Measurements from ENCODE around the gene RAB6A.

DNA sequence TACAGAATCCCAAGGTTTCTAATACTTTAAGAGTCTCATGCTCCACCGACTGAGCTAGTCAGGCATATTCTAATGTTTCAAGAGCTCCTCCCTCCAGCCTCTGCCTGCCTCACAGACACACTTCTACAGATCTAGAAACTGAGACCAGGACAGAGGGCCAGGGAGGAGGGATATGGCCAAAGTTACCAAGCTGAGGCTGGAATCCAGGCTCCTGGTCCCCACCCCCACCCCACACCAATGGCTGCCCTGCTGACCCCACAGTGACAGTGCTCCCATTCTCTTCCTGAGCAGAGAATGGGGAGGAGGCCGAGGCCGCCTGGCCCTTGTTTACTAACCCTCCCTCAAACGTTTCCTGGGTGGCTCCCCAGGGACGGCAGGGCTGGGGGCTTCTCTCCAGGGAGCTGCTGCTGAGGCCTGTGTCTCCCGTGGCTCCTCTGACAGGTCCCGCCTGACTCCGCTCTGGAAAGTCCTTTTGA is 112.3 kb downstream of the RAB6A start:
- TF ChIP-seq EZH2phosphoT487 (IDR thresholded peaks at IDR 0.05; ENCODE audit: borderline replicate concordance, low read length), result no peak
- TF ChIP-seq, protein P1, sequence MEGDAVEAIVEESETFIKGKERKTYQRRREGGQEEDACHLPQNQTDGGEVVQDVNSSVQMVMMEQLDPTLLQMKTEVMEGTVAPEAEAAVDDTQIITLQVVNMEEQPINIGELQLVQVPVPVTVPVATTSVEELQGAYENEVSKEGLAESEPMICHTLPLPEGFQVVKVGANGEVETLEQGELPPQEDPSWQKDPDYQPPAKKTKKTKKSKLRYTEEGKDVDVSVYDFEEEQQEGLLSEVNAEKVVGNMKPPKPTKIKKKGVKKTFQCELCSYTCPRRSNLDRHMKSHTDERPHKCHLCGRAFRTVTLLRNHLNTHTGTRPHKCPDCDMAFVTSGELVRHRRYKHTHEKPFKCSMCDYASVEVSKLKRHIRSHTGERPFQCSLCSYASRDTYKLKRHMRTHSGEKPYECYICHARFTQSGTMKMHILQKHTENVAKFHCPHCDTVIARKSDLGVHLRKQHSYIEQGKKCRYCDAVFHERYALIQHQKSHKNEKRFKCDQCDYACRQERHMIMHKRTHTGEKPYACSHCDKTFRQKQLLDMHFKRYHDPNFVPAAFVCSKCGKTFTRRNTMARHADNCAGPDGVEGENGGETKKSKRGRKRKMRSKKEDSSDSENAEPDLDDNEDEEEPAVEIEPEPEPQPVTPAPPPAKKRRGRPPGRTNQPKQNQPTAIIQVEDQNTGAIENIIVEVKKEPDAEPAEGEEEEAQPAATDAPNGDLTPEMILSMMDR (IDR thresholded peaks at IDR 0.05; ENCODE audit: low read depth, low read length, poor library complexity, severe bottlenecking), result no peak
